Measurements from ENCODE around the gene RAB31.
A peak's percentile ranks its signal among the peaks of the same experiment; 100 is the strongest.

Gene RAB31

GRCh38 chr18:9738266-9738969 is 30.3 kb downstream of the RAB31 start:
- DNase-seq, result no peak

- DNase-seq, result no peak
These were observed 31.4 kb downstream of the RAB31 start for GRCh38 chr18:9739516-9739915.

GRCh38 chr18:9740071-9740470 is 32.0 kb downstream of the RAB31 start:
- no peak for DNase-seq

- DNase-seq, result no peak
These were observed 33.3 kb downstream of the RAB31 start for GRCh38 chr18:9741406-9741792.

- peak; percentile 68 for DNase-seq
These were observed 33.9 kb downstream of the RAB31 start for GRCh38 chr18:9741793-9742523.

GRCh38 chr18:9742524-9743131 is 34.5 kb downstream of the RAB31 start:
- peak; percentile 43 for DNase-seq

GRCh38 chr18:9743200-9744016 is 35.3 kb downstream of the RAB31 start:
- DNase-seq, result peak; percentile 92

GRCh38 chr18:9746958-9747357 is 38.9 kb downstream of the RAB31 start:
- no peak for DNase-seq

- no peak for DNase-seq
These were observed 41.5 kb downstream of the RAB31 start for GRCh38 chr18:9749611-9750010.

GRCh38 chr18:9750112-9750511 is 42.0 kb downstream of the RAB31 start:
- no peak for DNase-seq

GRCh38 chr18:9750606-9751304 is 42.7 kb downstream of the RAB31 start:
- no peak for DNase-seq

GRCh38 chr18:9751371-9752031 is 43.4 kb downstream of the RAB31 start:
- no peak for DNase-seq

- DNase-seq, result no peak
These were observed 45.7 kb downstream of the RAB31 start for GRCh38 chr18:9753846-9754245.

- no peak for DNase-seq
These were observed 47.0 kb downstream of the RAB31 start for GRCh38 chr18:9755110-9755509.

- no peak for DNase-seq
These were observed 47.5 kb downstream of the RAB31 start for GRCh38 chr18:9755615-9756014.

GRCh38 chr18:9756271-9756932 is 48.3 kb downstream of the RAB31 start:
- DNase-seq, result no peak

- DNase-seq, result peak; percentile 61
These were observed 48.9 kb downstream of the RAB31 start for GRCh38 chr18:9756933-9757470.

- peak; percentile 89 for DNase-seq
These were observed 49.9 kb downstream of the RAB31 start for GRCh38 chr18:9757827-9758621.

- DNase-seq, result no peak
These were observed 50.5 kb downstream of the RAB31 start for GRCh38 chr18:9758624-9759075.

GRCh38 chr18:9760641-9761040 is 52.5 kb downstream of the RAB31 start:
- no peak for DNase-seq

All from fibroblast of skin of right quadriceps (primary cell).